ENCODE results near the gene ABCC8.

Gene ABCC8

DNA sequence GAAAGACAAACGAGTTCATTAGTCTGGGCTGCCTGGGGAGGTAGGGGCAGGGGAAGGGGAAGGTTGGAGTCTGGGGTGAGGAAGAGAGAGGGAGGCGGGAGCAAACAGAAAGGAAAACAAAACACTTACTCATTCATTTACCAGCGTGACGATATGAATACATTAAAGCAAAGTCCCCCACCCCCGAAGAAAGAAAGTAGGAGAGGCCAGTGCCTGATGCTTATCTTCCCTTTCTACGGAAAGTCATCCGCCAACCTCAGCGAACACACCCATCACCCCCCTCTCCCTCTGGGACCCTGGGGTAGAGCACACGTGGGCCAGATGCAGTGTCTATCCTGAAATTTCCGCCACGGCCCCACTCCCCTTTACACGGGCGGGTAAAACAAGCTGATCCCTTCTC, 13.7 kb downstream of the ABCC8 start:
- no peak for FAIRE-seq
- DNase-seq (ENCODE audit: insufficient read length, low spot score): no peak
- TF ChIP-seq POLR2AphosphoS5 (IDR thresholded peaks at IDR 0.05; ENCODE audit: low read depth, low read length): no peak
- TF ChIP-seq TAF1 (IDR thresholded peaks at IDR 0.05; ENCODE audit: low read depth, low read length): no peak
- no peak for TF ChIP-seq SPI1 (IDR thresholded peaks at IDR 0.05; ENCODE audit: low read depth, low read length)
- no peak for TF ChIP-seq POLR2A (IDR thresholded peaks at IDR 0.05; ENCODE audit: low read depth, low read length)
- no peak for TF ChIP-seq POU2F2 (IDR thresholded peaks at IDR 0.05; ENCODE audit: low read depth, low read length)
- no peak for TF ChIP-seq PAX5 (IDR thresholded peaks at IDR 0.05; ENCODE audit: insufficient read depth, low read length, severe bottlenecking)

DNA sequence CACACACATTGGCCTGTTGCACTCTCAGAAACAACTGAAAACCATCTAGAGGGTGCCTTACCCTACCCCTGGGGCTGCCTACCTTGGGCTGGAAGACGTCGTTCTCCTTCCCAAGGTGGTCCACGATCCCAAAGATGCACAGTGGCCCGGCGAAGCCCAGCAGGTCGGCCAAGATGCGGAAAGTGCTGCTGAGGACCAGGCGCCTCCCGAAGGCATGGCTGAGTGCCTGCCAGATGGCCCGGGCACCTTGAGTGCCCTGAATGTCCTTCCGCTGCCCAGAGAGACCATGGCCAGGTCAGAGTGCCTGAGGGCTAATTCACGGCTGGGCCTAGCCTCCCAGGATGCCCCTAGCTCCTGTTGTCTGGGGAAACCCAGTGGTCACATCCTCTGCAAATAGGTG, 16.2 kb downstream of the ABCC8 start:
- DNase-seq (ENCODE audit: insufficient read length, low spot score) (no peak), FAIRE-seq (no peak)
- TF ChIP-seq POU2F2 (IDR thresholded peaks at IDR 0.05; ENCODE audit: low read depth, low read length): no peak
- TF ChIP-seq PAX5 (IDR thresholded peaks at IDR 0.05; ENCODE audit: insufficient read depth, low read length, severe bottlenecking): no peak
- no peak for TF ChIP-seq TAF1 (IDR thresholded peaks at IDR 0.05; ENCODE audit: low read depth, low read length)
- no peak for TF ChIP-seq POLR2A (IDR thresholded peaks at IDR 0.05; ENCODE audit: low read depth, low read length)
- no peak for TF ChIP-seq SPI1 (IDR thresholded peaks at IDR 0.05; ENCODE audit: low read depth, low read length)
- TF ChIP-seq POLR2AphosphoS5 (IDR thresholded peaks at IDR 0.05; ENCODE audit: low read depth, low read length): no peak

DNA sequence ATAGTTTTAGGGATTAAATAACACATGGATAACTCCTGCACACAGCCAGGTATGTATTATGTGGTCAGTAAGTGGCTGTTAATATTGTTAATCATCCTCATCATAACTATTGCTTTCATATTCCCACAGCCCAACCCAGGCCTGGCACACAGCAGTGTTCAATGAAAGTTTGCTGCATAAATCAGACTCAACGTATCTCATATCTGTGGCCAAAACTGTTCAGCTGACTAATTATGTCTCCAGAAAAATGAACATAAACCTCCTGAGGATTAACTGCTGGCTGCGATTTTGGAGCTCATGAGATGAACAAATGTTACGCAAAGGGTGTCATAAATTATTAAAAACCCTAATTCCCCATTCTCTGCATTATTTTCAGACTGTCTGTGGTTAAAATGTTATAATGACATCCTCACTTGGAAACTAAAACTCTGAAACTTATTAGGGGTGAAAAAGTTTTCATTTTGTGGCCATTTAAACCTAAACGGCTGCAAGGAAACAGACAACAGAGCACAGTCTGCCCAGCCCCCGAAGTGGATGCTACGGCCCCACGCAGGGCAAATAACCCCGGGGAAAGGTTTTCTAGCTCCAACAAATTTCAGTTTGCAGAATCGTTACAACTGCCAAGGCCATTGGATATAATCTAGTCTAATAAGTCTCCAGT, 17.3 kb downstream of the ABCC8 start:
- DNase-seq (ENCODE audit: insufficient read length, low spot score) (no peak), FAIRE-seq (no peak)
- TF ChIP-seq POLR2A (IDR thresholded peaks at IDR 0.05; ENCODE audit: low read depth, low read length) (no peak), SPI1 (IDR thresholded peaks at IDR 0.05; ENCODE audit: low read depth, low read length) (no peak), POLR2AphosphoS5 (IDR thresholded peaks at IDR 0.05; ENCODE audit: low read depth, low read length) (no peak), TAF1 (IDR thresholded peaks at IDR 0.05; ENCODE audit: low read depth, low read length) (no peak)

DNA sequence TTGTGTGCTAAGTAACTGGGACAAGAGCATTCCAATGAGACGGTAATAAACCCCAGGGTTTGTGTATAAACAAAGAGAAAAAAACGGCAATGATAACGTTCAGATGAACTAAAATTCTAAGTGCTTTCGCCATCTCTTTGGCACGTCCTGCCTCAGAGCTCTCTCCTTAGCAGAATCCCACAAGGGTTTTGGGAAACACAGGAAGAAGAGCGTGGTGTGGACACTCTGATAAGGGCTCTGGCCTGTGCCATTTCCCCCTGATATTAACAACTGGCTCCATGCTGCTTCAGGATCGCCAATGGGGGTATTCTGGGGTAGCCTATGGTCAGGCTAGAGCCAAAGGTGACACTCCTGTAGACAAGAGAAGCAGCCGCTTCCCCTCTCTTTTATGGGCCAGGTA, 18.4 kb downstream of the ABCC8 start:
- DNase-seq (ENCODE audit: insufficient read length, low spot score) (no peak), FAIRE-seq (no peak)
- TF ChIP-seq POU2F2 (IDR thresholded peaks at IDR 0.05; ENCODE audit: low read depth, low read length) (no peak), PAX5 (IDR thresholded peaks at IDR 0.05; ENCODE audit: insufficient read depth, low read length, severe bottlenecking) (no peak), TAF1 (IDR thresholded peaks at IDR 0.05; ENCODE audit: low read depth, low read length) (no peak), SPI1 (IDR thresholded peaks at IDR 0.05; ENCODE audit: low read depth, low read length) (no peak), POLR2AphosphoS5 (IDR thresholded peaks at IDR 0.05; ENCODE audit: low read depth, low read length) (no peak), POLR2A (IDR thresholded peaks at IDR 0.05; ENCODE audit: low read depth, low read length) (no peak)

DNA sequence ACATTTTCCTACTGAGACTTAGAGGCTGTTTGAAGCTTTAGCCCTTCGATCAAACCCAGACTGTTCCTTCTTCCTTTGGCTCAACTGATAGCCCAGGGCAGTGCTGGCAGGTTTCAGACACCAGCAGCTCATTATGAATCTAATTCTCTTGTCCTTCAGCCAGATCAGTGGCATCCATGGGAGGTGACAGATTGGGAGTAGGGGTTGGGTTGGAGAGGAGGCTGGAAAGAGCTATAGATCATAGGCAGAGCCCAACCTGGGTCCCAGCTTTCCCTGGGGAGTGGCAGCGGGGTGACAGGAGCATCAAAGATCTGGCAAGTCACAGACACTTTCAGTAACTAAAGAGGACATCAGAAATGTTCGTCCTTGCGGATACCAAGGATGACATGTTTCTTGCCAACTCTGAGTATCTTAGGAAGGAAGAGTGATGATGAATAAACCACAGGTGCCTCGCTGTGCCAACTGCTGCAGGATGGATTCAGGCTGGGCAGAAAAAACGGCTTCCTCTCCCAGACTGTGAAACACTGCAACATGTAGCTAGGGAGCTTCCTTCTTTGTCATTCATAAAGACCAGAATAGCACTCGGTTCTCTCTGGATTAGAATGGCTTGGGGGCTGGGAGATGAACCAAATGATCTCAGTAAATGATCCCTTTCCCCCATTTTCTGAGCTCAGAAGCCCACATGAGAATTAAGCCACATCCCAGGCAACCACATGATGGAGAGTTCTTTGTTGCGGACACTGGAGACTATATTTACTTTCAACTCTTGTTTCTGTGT, 19.1 kb downstream of the ABCC8 start:
- TF ChIP-seq SPI1 (IDR thresholded peaks at IDR 0.05; ENCODE audit: low read depth, low read length): no peak
- no peak for TF ChIP-seq TAF1 (IDR thresholded peaks at IDR 0.05; ENCODE audit: low read depth, low read length)
- TF ChIP-seq POLR2AphosphoS5 (IDR thresholded peaks at IDR 0.05; ENCODE audit: low read depth, low read length): no peak
- no peak for TF ChIP-seq POLR2A (IDR thresholded peaks at IDR 0.05; ENCODE audit: low read depth, low read length)
- no peak for TF ChIP-seq POU2F2 (IDR thresholded peaks at IDR 0.05; ENCODE audit: low read depth, low read length)
- no peak for TF ChIP-seq PAX5 (IDR thresholded peaks at IDR 0.05; ENCODE audit: insufficient read depth, low read length, severe bottlenecking)
- DNase-seq (ENCODE audit: insufficient read length, low spot score) (no peak), FAIRE-seq (no peak)

DNA sequence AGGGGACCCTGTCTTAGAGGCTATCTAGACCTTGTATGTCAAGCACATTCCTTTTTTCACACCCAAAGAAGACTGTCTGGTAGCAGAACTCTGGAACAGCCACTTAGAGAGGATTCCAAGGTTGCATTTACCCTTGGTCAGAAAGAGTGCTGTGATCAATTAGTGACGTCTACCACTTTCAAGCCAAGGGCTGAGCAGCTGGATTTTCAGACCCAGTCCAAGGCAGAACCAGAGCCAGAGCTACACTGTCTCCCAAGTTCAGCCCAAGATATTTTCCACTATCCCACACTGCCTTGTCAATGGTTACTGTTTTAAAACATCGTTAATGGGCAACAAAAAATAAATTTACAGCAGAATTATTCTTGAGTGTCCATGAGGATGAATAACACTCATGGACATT, 24.0 kb downstream of the ABCC8 start:
- no peak for FAIRE-seq
- TF ChIP-seq SPI1 (IDR thresholded peaks at IDR 0.05; ENCODE audit: low read depth, low read length) (no peak), POLR2A (IDR thresholded peaks at IDR 0.05; ENCODE audit: low read depth, low read length) (no peak), TAF1 (IDR thresholded peaks at IDR 0.05; ENCODE audit: low read depth, low read length) (no peak), POLR2AphosphoS5 (IDR thresholded peaks at IDR 0.05; ENCODE audit: low read depth, low read length) (no peak), PAX5 (IDR thresholded peaks at IDR 0.05; ENCODE audit: insufficient read depth, low read length, severe bottlenecking) (no peak), POU2F2 (IDR thresholded peaks at IDR 0.05; ENCODE audit: low read depth, low read length) (no peak)
- DNase-seq (ENCODE audit: insufficient read length, low spot score): no peak

DNA sequence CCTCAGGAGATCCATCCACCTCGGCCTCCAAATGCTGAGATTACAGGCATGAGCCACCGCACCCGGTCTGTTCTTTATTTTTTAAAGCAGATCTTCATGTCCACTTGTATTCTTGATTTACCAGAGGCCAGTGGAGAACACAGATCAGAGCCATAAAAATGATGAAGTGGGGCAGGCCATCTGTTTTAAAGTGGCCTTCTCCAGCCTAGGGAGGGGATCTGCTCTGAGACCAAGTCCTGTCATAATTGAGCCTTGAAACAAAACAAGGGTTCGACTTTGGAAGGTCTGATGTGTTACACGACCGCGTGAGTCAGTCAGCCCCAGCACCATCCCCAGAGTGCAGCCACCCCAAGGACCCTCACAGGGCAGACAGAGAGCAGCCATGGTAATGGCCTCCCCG, 27.5 kb downstream of the ABCC8 start:
- DNase-seq (ENCODE audit: insufficient read length, low spot score) (no peak), FAIRE-seq (no peak)
- TF ChIP-seq SPI1 (IDR thresholded peaks at IDR 0.05; ENCODE audit: low read depth, low read length): no peak
- no peak for TF ChIP-seq POLR2AphosphoS5 (IDR thresholded peaks at IDR 0.05; ENCODE audit: low read depth, low read length)
- no peak for TF ChIP-seq TAF1 (IDR thresholded peaks at IDR 0.05; ENCODE audit: low read depth, low read length)
- TF ChIP-seq POLR2A (IDR thresholded peaks at IDR 0.05; ENCODE audit: low read depth, low read length): no peak
- no peak for TF ChIP-seq POU2F2 (IDR thresholded peaks at IDR 0.05; ENCODE audit: low read depth, low read length)
- no peak for TF ChIP-seq PAX5 (IDR thresholded peaks at IDR 0.05; ENCODE audit: insufficient read depth, low read length, severe bottlenecking)

DNA sequence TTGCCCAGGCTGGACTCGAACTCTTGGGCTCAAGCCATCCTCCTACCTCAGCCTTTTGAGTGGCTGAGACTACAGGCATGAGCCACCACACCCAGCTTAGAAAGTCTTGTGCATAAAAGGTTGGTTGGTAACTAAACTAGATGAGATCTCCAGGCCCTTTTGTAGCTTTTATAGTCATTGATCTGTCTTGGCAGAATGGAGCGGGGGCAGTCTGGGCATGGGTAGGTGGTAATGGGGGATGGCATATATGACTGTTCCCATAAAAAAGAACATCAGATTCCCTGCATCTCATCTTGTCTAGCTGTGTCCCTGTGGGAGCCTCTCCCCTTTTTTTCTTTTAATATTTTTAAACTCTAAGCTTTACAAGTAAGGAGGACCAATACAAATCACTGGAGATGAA, 30.2 kb downstream of the ABCC8 start:
- DNase-seq (ENCODE audit: insufficient read length, low spot score) (no peak), FAIRE-seq (no peak)
- TF ChIP-seq PAX5 (IDR thresholded peaks at IDR 0.05; ENCODE audit: insufficient read depth, low read length, severe bottlenecking): no peak
- TF ChIP-seq TAF1 (IDR thresholded peaks at IDR 0.05; ENCODE audit: low read depth, low read length): no peak
- TF ChIP-seq SPI1 (IDR thresholded peaks at IDR 0.05; ENCODE audit: low read depth, low read length): no peak
- TF ChIP-seq POLR2A (IDR thresholded peaks at IDR 0.05; ENCODE audit: low read depth, low read length): no peak
- no peak for TF ChIP-seq POU2F2 (IDR thresholded peaks at IDR 0.05; ENCODE audit: low read depth, low read length)
- TF ChIP-seq POLR2AphosphoS5 (IDR thresholded peaks at IDR 0.05; ENCODE audit: low read depth, low read length): no peak

DNA sequence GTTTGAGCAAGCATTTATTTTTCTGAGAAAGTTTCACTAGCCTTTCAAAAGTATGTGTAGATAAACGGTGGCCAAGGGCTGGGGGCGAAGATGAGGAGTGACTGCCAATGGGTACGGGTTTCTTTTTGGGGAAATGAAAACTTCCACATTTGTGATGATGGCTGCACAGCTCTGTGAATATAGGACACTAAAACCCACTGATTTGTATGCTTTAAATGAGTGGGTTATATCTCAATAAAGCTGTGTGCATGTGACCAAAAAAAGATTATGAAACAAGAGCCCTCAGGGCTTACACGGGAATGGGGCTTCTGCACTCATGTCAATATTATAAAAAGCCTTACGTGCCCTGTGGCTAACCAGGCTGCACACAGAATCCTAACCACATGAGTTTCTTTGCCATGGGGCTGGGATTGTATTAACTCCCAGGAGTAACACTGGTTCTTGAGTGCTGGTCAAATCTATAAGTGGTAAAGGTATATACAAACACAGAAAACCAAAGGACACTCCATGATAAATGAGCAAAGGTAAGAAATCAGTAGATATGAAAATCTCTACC, 31.3 kb downstream of the ABCC8 start:
- TF ChIP-seq POLR2AphosphoS5 (IDR thresholded peaks at IDR 0.05; ENCODE audit: low read depth, low read length) (no peak), POU2F2 (IDR thresholded peaks at IDR 0.05; ENCODE audit: low read depth, low read length) (no peak), SPI1 (IDR thresholded peaks at IDR 0.05; ENCODE audit: low read depth, low read length) (no peak), POLR2A (IDR thresholded peaks at IDR 0.05; ENCODE audit: low read depth, low read length) (no peak), TAF1 (IDR thresholded peaks at IDR 0.05; ENCODE audit: low read depth, low read length) (no peak), PAX5 (IDR thresholded peaks at IDR 0.05; ENCODE audit: insufficient read depth, low read length, severe bottlenecking) (no peak)
- DNase-seq (ENCODE audit: insufficient read length, low spot score) (no peak), FAIRE-seq (no peak)
